ENCODE data around the gene SLC38A2. TPM values are rescaled to one million over a fixed set of nuclear protein-coding genes. Genes with fewer than 3 reads are reported as not detected.

The SLC38A2 gene
- total RNA-seq, 1 experiment from 2014 or later = 381 TPM

GRCh38 chr12:46391630-46392029 is 19.1 kb upstream of the SLC38A2 start:
- no peak for DNase-seq (ENCODE audit: low spot score)
- H3K36me3 Mint-ChIP-seq = peaks cover 44% of the 10 kb centered on the region
- H3K9me3 Mint-ChIP-seq = peaks cover 6% of the 10 kb centered on the region
- H3K27me3 Mint-ChIP-seq (ENCODE audit: low read depth) = no peaks in the 10 kb centered on the region
- ChIA-PET POLR2A (no interaction called here), CTCF (no interaction called here)
- H3K4me3 Mint-ChIP-seq = no peak overlapping the region
- H3K27ac Mint-ChIP-seq = peak overlapping the region; percentile 98
- H3K4me1 Mint-ChIP-seq = peaks cover 88% of the 10 kb centered on the region
- TF ChIP-seq EMX1 (CRISPR knock-in tag; IDR thresholded peaks at IDR 0.05) (no peak), FOXJ3 (CRISPR knock-in tag; IDR thresholded peaks at IDR 0.05; ENCODE audit: borderline replicate concordance) (no peak), MYBL2 (CRISPR knock-in tag; IDR thresholded peaks at IDR 0.05) (no peak), STAT6 (CRISPR knock-in tag; conservative IDR thresholded peaks at IDR 0.05; ENCODE audit: low read depth) (no peak)
- TF ChIP-seq, protein P1, sequence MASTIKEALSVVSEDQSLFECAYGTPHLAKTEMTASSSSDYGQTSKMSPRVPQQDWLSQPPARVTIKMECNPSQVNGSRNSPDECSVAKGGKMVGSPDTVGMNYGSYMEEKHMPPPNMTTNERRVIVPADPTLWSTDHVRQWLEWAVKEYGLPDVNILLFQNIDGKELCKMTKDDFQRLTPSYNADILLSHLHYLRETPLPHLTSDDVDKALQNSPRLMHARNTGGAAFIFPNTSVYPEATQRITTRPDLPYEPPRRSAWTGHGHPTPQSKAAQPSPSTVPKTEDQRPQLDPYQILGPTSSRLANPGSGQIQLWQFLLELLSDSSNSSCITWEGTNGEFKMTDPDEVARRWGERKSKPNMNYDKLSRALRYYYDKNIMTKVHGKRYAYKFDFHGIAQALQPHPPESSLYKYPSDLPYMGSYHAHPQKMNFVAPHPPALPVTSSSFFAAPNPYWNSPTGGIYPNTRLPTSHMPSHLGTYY (CRISPR knock-in tag; IDR thresholded peaks at IDR 0.05) = no peak
- TF ChIP-seq, protein P2, sequence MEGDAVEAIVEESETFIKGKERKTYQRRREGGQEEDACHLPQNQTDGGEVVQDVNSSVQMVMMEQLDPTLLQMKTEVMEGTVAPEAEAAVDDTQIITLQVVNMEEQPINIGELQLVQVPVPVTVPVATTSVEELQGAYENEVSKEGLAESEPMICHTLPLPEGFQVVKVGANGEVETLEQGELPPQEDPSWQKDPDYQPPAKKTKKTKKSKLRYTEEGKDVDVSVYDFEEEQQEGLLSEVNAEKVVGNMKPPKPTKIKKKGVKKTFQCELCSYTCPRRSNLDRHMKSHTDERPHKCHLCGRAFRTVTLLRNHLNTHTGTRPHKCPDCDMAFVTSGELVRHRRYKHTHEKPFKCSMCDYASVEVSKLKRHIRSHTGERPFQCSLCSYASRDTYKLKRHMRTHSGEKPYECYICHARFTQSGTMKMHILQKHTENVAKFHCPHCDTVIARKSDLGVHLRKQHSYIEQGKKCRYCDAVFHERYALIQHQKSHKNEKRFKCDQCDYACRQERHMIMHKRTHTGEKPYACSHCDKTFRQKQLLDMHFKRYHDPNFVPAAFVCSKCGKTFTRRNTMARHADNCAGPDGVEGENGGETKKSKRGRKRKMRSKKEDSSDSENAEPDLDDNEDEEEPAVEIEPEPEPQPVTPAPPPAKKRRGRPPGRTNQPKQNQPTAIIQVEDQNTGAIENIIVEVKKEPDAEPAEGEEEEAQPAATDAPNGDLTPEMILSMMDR (IDR thresholded peaks at IDR 0.05) = no peak
- ATAC-seq = no peak

DNA sequence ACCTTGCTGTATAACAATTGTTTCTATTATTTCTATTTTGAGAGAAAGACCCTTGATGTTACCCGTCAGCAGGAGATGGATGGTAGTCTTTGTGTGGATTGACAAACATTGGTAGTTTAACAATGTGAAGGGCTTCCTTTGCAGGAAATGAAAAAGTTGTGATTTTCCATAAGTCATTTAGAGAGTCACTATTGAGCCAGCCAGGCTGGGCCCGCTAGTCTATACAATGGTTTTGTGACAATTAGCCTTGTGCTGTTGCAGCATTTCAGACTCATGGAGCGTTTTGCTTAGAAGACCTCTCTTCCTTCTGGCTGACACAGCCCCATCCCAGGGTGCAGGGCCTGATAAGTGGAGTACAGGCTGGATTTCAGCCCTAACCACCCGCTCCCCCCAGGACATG is 18.3 kb upstream of the SLC38A2 start:
- CTCF ChIA-PET = no interaction called here
- peak; percentile 11 for ATAC-seq

More for the DNA sequence above, 18.3 kb upstream of the SLC38A2 start:
- Mint-ChIP-seq H3K27ac (peak overlapping the region; percentile 85), H3K4me1 (peaks cover 93% of the 10 kb centered on the region), H3K27me3 (ENCODE audit: low read depth) (no peaks in the 10 kb centered on the region), H3K36me3 (peaks cover 40% of the 10 kb centered on the region), H3K4me3 (no peak overlapping the region), H3K9me3 (peaks cover 3% of the 10 kb centered on the region)
- TF ChIP-seq, protein P3, sequence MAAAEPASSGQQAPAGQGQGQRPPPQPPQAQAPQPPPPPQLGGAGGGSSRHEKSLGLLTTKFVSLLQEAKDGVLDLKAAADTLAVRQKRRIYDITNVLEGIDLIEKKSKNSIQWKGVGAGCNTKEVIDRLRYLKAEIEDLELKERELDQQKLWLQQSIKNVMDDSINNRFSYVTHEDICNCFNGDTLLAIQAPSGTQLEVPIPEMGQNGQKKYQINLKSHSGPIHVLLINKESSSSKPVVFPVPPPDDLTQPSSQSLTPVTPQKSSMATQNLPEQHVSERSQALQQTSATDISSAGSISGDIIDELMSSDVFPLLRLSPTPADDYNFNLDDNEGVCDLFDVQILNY (CRISPR knock-in tag; IDR thresholded peaks at IDR 0.05) = no peak
- TF ChIP-seq STAT6 (CRISPR knock-in tag; conservative IDR thresholded peaks at IDR 0.05; ENCODE audit: low read depth) (no peak), CREM (CRISPR knock-in tag; IDR thresholded peaks at IDR 0.05) (no peak), ATF6 (CRISPR knock-in tag; IDR thresholded peaks at IDR 0.05) (no peak), SMAD4 (CRISPR knock-in tag; IDR thresholded peaks at IDR 0.05) (no peak), TEAD1 (CRISPR knock-in tag; IDR thresholded peaks at IDR 0.05) (0 out of 2 replicates have a peak, but pooled peaks have one; percentile 26)
- TF ChIP-seq, protein P4, sequence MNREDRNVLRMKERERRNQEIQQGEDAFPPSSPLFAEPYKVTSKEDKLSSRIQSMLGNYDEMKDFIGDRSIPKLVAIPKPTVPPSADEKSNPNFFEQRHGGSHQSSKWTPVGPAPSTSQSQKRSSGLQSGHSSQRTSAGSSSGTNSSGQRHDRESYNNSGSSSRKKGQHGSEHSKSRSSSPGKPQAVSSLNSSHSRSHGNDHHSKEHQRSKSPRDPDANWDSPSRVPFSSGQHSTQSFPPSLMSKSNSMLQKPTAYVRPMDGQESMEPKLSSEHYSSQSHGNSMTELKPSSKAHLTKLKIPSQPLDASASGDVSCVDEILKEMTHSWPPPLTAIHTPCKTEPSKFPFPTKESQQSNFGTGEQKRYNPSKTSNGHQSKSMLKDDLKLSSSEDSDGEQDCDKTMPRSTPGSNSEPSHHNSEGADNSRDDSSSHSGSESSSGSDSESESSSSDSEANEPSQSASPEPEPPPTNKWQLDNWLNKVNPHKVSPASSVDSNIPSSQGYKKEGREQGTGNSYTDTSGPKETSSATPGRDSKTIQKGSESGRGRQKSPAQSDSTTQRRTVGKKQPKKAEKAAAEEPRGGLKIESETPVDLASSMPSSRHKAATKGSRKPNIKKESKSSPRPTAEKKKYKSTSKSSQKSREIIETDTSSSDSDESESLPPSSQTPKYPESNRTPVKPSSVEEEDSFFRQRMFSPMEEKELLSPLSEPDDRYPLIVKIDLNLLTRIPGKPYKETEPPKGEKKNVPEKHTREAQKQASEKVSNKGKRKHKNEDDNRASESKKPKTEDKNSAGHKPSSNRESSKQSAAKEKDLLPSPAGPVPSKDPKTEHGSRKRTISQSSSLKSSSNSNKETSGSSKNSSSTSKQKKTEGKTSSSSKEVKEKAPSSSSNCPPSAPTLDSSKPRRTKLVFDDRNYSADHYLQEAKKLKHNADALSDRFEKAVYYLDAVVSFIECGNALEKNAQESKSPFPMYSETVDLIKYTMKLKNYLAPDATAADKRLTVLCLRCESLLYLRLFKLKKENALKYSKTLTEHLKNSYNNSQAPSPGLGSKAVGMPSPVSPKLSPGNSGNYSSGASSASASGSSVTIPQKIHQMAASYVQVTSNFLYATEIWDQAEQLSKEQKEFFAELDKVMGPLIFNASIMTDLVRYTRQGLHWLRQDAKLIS (CRISPR knock-in tag; IDR thresholded peaks at IDR 0.05; ENCODE audit: borderline replicate concordance) = no peak
- TF ChIP-seq, protein P5, sequence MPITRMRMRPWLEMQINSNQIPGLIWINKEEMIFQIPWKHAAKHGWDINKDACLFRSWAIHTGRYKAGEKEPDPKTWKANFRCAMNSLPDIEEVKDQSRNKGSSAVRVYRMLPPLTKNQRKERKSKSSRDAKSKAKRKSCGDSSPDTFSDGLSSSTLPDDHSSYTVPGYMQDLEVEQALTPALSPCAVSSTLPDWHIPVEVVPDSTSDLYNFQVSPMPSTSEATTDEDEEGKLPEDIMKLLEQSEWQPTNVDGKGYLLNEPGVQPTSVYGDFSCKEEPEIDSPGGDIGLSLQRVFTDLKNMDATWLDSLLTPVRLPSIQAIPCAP (CRISPR knock-in tag; IDR thresholded peaks at IDR 0.05) = no peak
- POLR2A ChIA-PET = no interaction called here
- no peak for DNase-seq (ENCODE audit: low spot score)
